MM.1S (cell line): ENCODE data around the gene DIP2C.

Experiments
- CTCF ChIP-seq: fragments of 300-600 bp; sonication (generic); IDR thresholded peaks from 2 replicates; pipeline ENCODE4 v1.5.1; 2016; ENCODE audit warnings: antibody characterized with exemption, low read length, mixed read lengths
- EZH2 ChIP-seq: fragments of 300-600 bp; sonication (generic); optimal IDR thresholded peaks from 2 replicates; pipeline ENCODE3; 2017; ENCODE audit warnings: low read depth, mild to moderate bottlenecking, antibody characterized with exemption, low read length, mixed read lengths

- TF ChIP-seq CTCF (no peak), EZH2 (no peak)
These were observed 450.4 kb downstream of the DIP2C start for GRCh38 chr10:239109-239508.
